ENCODE data around the gene SLC24A3. TPM values are rescaled to one million over a fixed set of nuclear protein-coding genes. Genes with fewer than 3 reads are reported as not detected.

Gene SLC24A3
- total and polyA plus RNA-seq, 2 of the 13 experiments (the other 11 are each of a cell fraction or from before 2014, with no cell fraction given), result not detected

- TF ChIP-seq, protein P1, sequence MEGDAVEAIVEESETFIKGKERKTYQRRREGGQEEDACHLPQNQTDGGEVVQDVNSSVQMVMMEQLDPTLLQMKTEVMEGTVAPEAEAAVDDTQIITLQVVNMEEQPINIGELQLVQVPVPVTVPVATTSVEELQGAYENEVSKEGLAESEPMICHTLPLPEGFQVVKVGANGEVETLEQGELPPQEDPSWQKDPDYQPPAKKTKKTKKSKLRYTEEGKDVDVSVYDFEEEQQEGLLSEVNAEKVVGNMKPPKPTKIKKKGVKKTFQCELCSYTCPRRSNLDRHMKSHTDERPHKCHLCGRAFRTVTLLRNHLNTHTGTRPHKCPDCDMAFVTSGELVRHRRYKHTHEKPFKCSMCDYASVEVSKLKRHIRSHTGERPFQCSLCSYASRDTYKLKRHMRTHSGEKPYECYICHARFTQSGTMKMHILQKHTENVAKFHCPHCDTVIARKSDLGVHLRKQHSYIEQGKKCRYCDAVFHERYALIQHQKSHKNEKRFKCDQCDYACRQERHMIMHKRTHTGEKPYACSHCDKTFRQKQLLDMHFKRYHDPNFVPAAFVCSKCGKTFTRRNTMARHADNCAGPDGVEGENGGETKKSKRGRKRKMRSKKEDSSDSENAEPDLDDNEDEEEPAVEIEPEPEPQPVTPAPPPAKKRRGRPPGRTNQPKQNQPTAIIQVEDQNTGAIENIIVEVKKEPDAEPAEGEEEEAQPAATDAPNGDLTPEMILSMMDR (CRISPR knock-in tag; IDR thresholded peaks at IDR 0.05), result no peak
- no peak for TF ChIP-seq ZNF24 (IDR thresholded peaks at IDR 0.05)
Measured at GRCh38 chr20:19482726-19483125, 270.3 kb downstream of the SLC24A3 start (continued).

DNA sequence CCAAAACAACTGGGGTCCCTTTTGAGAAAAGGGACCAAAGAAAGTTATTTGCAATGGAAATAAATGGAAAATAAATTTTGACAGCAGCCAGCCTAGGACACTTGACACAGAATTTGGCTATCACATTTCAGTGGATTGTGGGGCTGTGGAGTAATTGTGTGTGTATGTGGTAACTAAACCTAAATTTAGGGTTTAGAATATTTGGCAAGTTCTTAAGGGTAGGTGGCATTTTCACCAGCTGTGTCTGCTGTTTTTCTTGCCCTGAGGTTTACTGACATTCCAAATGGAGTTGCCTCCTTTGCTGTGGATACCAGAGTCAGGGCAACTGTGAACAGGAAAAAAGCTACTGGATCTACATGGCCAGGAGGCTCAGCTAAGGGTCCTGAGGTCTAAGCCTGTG, 270.9 kb downstream of the SLC24A3 start:
- TF ChIP-seq MLLT10 (CRISPR knock-in tag; IDR thresholded peaks at IDR 0.05), result no peak
- TF ChIP-seq ZXDC (CRISPR knock-in tag; IDR thresholded peaks at IDR 0.05), result no peak
- TF ChIP-seq MXD1 (CRISPR knock-in tag; IDR thresholded peaks at IDR 0.05), result no peak
- no peak for TF ChIP-seq ADNP (CRISPR knock-in tag; IDR thresholded peaks at IDR 0.05)
- TF ChIP-seq SMARCC2 (IDR thresholded peaks at IDR 0.05), result no peak
- no peak for TF ChIP-seq ZFP41 (CRISPR knock-in tag; IDR thresholded peaks at IDR 0.05; ENCODE audit: borderline replicate concordance)
- TF ChIP-seq MAFK (conservative IDR thresholded peaks at IDR 0.05 in 1 of 2, IDR thresholded peaks at IDR 0.05 in 1 of 2; ENCODE audit: low read length in 2 of 2), result no peak
- TF ChIP-seq ZNF367 (CRISPR knock-in tag; IDR thresholded peaks at IDR 0.05; ENCODE audit: borderline replicate concordance), result no peak
- no peak for TF ChIP-seq ZNF547 (CRISPR knock-in tag; IDR thresholded peaks at IDR 0.05)
- TF ChIP-seq ZNF605 (CRISPR knock-in tag; IDR thresholded peaks at IDR 0.05), result no peak
- no peak for TF ChIP-seq RFX3 (CRISPR knock-in tag; IDR thresholded peaks at IDR 0.05)
- TF ChIP-seq GTF3A (CRISPR knock-in tag; conservative IDR thresholded peaks at IDR 0.05), result no peak
- TF ChIP-seq NFE2L2 (IDR thresholded peaks at IDR 0.05; ENCODE audit: low read length), result no peak
- TF ChIP-seq ZNF224 (CRISPR knock-in tag; IDR thresholded peaks at IDR 0.05), result no peak
- no peak for TF ChIP-seq CERS6 (CRISPR knock-in tag; IDR thresholded peaks at IDR 0.05)
- TF ChIP-seq, protein P2, sequence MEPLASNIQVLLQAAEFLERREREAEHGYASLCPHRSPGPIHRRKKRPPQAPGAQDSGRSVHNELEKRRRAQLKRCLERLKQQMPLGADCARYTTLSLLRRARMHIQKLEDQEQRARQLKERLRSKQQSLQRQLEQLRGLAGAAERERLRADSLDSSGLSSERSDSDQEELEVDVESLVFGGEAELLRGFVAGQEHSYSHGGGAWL (CRISPR knock-in tag; IDR thresholded peaks at IDR 0.05), result no peak
- CTCF ChIA-PET (ENCODE audit: low intra/inter-chr PET ratio, low total read pairs), result no interaction called here
- Histone ChIP-seq H3K79me2 (ENCODE audit: insufficient read depth, low read length) (no peaks in the 10 kb centered on the region), H3K27ac (ENCODE audit: extremely low read length, insufficient read depth, low read length) (no peak overlapping the region), H3K4me3 (replicated peaks in 1 of 3; ENCODE audit: insufficient read depth in 1 of 3, low read depth in 2 of 3, low read length in 3 of 3) (no peak overlapping the region), H2AFZ (ENCODE audit: low read length) (no peak overlapping the region), H3K9ac (ENCODE audit: insufficient read depth, low read depth, low read length) (no peak overlapping the region), H3K36me3 (replicated peaks in 1 of 2; ENCODE audit: control insufficient read depth in 1 of 2, insufficient read depth in 2 of 2, low read length in 2 of 2) (no peaks in the 10 kb centered on the region), H3K9me3 (ENCODE audit: low read length) (no peaks in the 10 kb centered on the region), H3K27me3 (ENCODE audit: control insufficient read depth in 1 of 2, insufficient read depth in 2 of 2, low read length in 2 of 2) (no peaks in the 10 kb centered on the region), H4K20me1 (ENCODE audit: insufficient read depth, low read length) (no peaks in the 10 kb centered on the region), H3K4me2 (ENCODE audit: low read depth, low read length) (no peak overlapping the region), H3K4me1 (ENCODE audit: insufficient read depth, low read length) (no peaks in the 10 kb centered on the region)
- in situ Hi-C loops (cut with HindIII; ENCODE audit: extremely low pct_ligation_motif_present, low pct_unique_long_range_greater_than_20kb), result no loop called here
- no TSS peak for BruUV-seq (replicated peaks)
- POLR2A ChIA-PET, result no interaction called here
- intact Hi-C loops (cut with micrococcal nuclease; ENCODE audit: unreplicated experiment), result no loop called here
- ATAC-seq (no peak), DNase-seq (ENCODE audit: low spot score) (no peak), FAIRE-seq (no peak)
